ENCODE data around the gene HMGN3. TPM values are rescaled to one million over a fixed set of nuclear protein-coding genes. Genes with fewer than 3 reads are reported as not detected.

HMGN3 gene
- 56.0 to 72.1 TPM (median 64.7 TPM) in 5 replicates for total RNA-seq (2022; extraction: Qiagen RNA extraction; ENCODE audit: low read depth)

DNA sequence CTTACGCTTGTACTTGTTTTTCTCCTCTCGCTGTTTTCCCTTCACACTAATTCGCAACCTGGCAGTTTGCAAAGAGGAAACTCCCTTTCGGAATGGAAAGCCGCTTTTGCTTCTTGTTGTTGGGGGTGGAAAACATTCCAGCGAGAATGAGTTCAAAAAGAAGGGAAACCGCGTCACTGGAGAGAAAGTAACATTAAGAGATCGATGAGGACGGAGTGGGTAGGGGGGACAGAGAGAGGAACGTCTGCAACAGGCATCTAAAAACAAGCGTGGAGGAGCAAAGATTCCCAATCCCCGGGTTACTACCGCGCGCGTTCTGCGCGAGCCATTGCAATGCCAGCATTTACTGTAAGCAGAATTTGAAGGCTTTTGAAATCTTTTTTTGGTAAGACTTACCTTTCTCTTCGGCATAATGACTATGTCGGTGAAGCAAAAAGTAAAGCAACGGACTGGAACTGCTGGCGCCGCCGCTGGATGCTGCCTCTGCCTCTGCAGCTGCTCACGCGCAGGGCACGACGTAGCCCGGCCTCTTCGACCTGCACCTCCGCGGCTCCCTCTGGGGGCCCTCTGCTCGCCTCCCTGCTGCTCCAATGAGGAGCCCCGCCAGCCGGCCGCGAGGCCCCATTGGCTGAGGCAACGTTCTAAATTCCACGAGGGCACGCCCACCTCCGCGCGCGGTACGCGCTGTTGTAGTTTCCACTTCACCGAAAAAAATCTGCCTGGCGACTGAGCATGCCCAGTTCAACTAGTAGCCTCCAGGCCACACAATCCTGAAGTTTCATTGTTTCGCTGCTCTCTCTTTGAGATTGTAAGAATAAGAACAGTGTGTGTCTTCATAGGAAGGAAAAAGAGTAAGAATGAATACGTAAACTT, at the start of gene HMGN3:
Gene HMGN3 (minus strand): TSS at position 533 of the 873 bp plus-strand sequence.

Other genes starting within 250 kb of the HMGN3 start
- 1.7 to 5.9 TPM (median 5.8 TPM) in 5 replicates for gene PHIP, start 156.4 kb downstream of the HMGN3 start, total RNA-seq (2022; extraction: Qiagen RNA extraction; ENCODE audit: low read depth)